Keratinocyte (primary cell): ENCODE results near the gene PLD1. TPM values are rescaled to one million over a fixed set of nuclear protein-coding genes. Genes with fewer than 3 reads are reported as not detected.

ENCODE experiments used
- DNase-seq: peaks from one replicate; pipeline ENCODE4 v3.0.0-alpha.2; 2011; ENCODE audit warnings: low read depth, missing footprints, low spot score
- FAIRE-seq: peaks from 2 replicates; lab custom pipeline; 2011; peaks lifted over from hg19 to GRCh38; lab: Jason Lieb, UNC
- H2AFZ ChIP-seq: 2 replicates; pipeline ENCODE4 v1.6.0; 2012; ENCODE audit warnings: low read length, control low read depth, inconsistent platforms; ENCODE audit not compliant: control insufficient read depth
- H3K27ac ChIP-seq: 2 replicates; pipeline ENCODE4 v1.5.1; 2011; ENCODE audit warnings: low read length; ENCODE audit not compliant: control insufficient read depth, insufficient read depth
- H3K27me3 ChIP-seq: 3 replicates; pipeline ENCODE4 v1.6.0; 2011; ENCODE audit warnings: low read length; ENCODE audit not compliant: control insufficient read depth, insufficient read depth; ENCODE audit errors: extremely low read depth
- H3K36me3 ChIP-seq, 2 experiments: 2 replicates in 1 of 2; 3 replicates in 1 of 2; pipeline ENCODE4 v1.5.1; 2011; ENCODE audit warnings: low read length in 2 of 2, mild to moderate bottlenecking in 1 of 2; ENCODE audit not compliant: control insufficient read depth in 2 of 2, insufficient read depth in 2 of 2; ENCODE audit errors: extremely low read depth in 1 of 2
- H3K4me1 ChIP-seq: 3 replicates; pipeline ENCODE4 v1.5.1; 2011; ENCODE audit warnings: low read length; ENCODE audit not compliant: control insufficient read depth, insufficient read depth; ENCODE audit errors: extremely low read depth
- H3K4me2 ChIP-seq: 3 replicates; pipeline ENCODE4 v1.6.0; 2011; ENCODE audit warnings: low read depth, low read length; ENCODE audit not compliant: control insufficient read depth, insufficient read depth; ENCODE audit errors: extremely low read depth
- H3K4me3 ChIP-seq, 3 experiments: fragments of 200-600 bp in 1 of 3; sonication (generic) in 1 of 3; 2 replicates in 2 of 3; 3 replicates in 1 of 3; pipeline ENCODE4 v1.5.1; 2011 to 2016; ENCODE audit warnings: low read length in 3 of 3, mild to moderate bottlenecking in 3 of 3, control low read depth in 2 of 3, inconsistent platforms in 1 of 3, low read depth in 1 of 3, mixed read lengths in 1 of 3, mixed run types in 1 of 3, moderate library complexity in 1 of 3; ENCODE audit not compliant: control insufficient read depth in 2 of 3, insufficient read depth in 2 of 3; ENCODE audit errors: extremely low read depth in 1 of 3
- H3K79me2 ChIP-seq: 2 replicates; pipeline ENCODE4 v1.6.0; 2012; ENCODE audit warnings: low read length; ENCODE audit not compliant: control insufficient read depth, insufficient read depth
- H3K9ac ChIP-seq: 3 replicates; pipeline ENCODE4 v1.6.0; 2011; ENCODE audit warnings: low read length; ENCODE audit not compliant: control insufficient read depth, insufficient read depth; ENCODE audit errors: extremely low read depth
- H3K9me1 ChIP-seq: 3 replicates; pipeline ENCODE4 v1.6.0; 2011; ENCODE audit warnings: low read length; ENCODE audit not compliant: control insufficient read depth, insufficient read depth; ENCODE audit errors: extremely low read depth
- H3K9me3 ChIP-seq: 2 replicates; pipeline ENCODE4 v1.5.1; 2012; ENCODE audit warnings: low read depth, low read length; ENCODE audit not compliant: control insufficient read depth
- H4K20me1 ChIP-seq: 3 replicates; pipeline ENCODE4 v1.6.0; 2011; ENCODE audit warnings: low read length; ENCODE audit not compliant: control insufficient read depth, insufficient read depth; ENCODE audit errors: extremely low read depth
- EZH2 ChIP-seq: IDR thresholded peaks from one replicate; pipeline ENCODE4 v1.6.1; 2012; ENCODE audit warnings: inconsistent platforms, mild to moderate bottlenecking, low read length, moderate library complexity
- dilution Hi-C: fragments of 300-500 bp; cut with MboI; formaldehyde crosslinking; loops from one replicate; pipeline ENCODE4 v1.7.0; 2020; ENCODE audit warnings: low sequenced_read_pairs; ENCODE audit not compliant: extremely low pct_ligation_motif_present
- polyA plus RNA-seq, 5 experiments: library from polyadenylated mRNA; depleted of rRNA in 3 of 5; stranded (reverse) in 3 of 5; stranded (forward) in 1 of 5; unstranded in 1 of 5; fragments of >200 nt; gene quantifications; 1 replicate in 1 of 5; 2 replicates in 3 of 5; 3 replicates in 1 of 5; pipeline versions ENCODE4 v1.2.1 to v1.2.3, GENCODE V29; 2011 to 2012; ENCODE audit warnings: missing spikeins in 2 of 5, low read depth in 1 of 5, low replicate concordance in 1 of 5
- TF ChIP-seq, protein P1 (sequence below), 3 experiments: IDR thresholded peaks in 1 of 3; conservative IDR thresholded peaks in 1 of 3; optimal IDR thresholded peaks in 1 of 3; 2 replicates in 2 of 3; 3 replicates in 1 of 3; pipeline versions ENCODE3 to v1.5.1; 2011; ENCODE audit warnings: low read length in 3 of 3, mild to moderate bottlenecking in 3 of 3, moderate library complexity in 2 of 3, control low read depth in 1 of 3, inconsistent platforms in 1 of 3; ENCODE audit not compliant: insufficient read depth in 2 of 3; ENCODE audit errors: extremely low read depth in 1 of 3

Gene PLD1
- polyA plus RNA-seq, 1 donor (not counting 4 experiments of a cell fraction or from before 2014, with no cell fraction given), result 14.7 TPM

DNA sequence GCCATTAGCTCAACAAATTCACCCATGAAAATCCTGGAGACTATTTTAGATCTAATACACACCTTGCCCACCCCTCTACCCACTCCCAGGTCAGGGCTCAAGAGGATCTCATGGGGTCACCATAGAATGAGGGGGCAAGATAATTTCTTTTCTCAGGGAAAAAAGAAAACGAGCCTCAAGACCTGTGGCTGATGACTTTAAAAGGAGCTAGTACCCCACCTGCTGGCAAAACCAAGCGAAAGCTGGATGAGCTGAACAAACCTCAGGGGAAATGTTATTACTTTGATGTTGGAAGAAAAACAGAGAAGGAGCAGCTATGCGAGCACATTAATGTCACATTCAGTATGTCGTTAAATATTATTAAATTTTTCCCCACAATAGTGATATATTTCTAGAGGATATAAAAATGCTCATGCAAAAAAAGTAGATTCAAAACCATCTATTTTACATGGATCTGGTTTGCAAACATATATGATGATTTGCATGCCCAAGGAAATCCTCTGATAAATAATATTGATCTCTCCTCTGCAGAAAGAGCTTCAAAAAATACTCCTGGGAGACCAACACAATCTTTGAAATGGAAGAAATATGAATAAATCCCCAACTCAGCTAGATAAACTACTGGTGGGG is 37.7 kb downstream of the PLD1 start:
- DNase-seq (no peak), FAIRE-seq (peak; percentile 43)
- Histone ChIP-seq H3K9ac (peak overlapping the region; percentile 9), H3K9me1 (no peaks in the 10 kb centered on the region), H3K79me2 (no peaks in the 10 kb centered on the region), H3K9me3 (no peaks in the 10 kb centered on the region), H2AFZ (no peak overlapping the region), H3K27me3 (no peaks in the 10 kb centered on the region), H3K36me3 (no peaks in the 10 kb centered on the region), H3K4me3 (no peak overlapping the region), H3K27ac (peak overlapping the region; percentile 66), H4K20me1 (no peaks in the 10 kb centered on the region), H3K4me2 (no peak overlapping the region), H3K4me1 (peaks cover 17% of the 10 kb centered on the region)
- TF ChIP-seq, protein P1, sequence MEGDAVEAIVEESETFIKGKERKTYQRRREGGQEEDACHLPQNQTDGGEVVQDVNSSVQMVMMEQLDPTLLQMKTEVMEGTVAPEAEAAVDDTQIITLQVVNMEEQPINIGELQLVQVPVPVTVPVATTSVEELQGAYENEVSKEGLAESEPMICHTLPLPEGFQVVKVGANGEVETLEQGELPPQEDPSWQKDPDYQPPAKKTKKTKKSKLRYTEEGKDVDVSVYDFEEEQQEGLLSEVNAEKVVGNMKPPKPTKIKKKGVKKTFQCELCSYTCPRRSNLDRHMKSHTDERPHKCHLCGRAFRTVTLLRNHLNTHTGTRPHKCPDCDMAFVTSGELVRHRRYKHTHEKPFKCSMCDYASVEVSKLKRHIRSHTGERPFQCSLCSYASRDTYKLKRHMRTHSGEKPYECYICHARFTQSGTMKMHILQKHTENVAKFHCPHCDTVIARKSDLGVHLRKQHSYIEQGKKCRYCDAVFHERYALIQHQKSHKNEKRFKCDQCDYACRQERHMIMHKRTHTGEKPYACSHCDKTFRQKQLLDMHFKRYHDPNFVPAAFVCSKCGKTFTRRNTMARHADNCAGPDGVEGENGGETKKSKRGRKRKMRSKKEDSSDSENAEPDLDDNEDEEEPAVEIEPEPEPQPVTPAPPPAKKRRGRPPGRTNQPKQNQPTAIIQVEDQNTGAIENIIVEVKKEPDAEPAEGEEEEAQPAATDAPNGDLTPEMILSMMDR (optimal IDR thresholded peaks at IDR 0.05 in 1 of 3, IDR thresholded peaks at IDR 0.05 in 1 of 3, conservative IDR thresholded peaks at IDR 0.05 in 1 of 3; ENCODE audit: extremely low read depth in 1 of 3, insufficient read depth in 2 of 3, low read length in 3 of 3), result peak; percentile 60 to 77 (median 67)
- no peak for TF ChIP-seq EZH2
- dilution Hi-C loops, result no loop called here

- H3K36me3 ChIP-seq, result no peaks in the 10 kb centered on the region
- peaks cover 11% of the 10 kb centered on the region for H3K4me1 ChIP-seq
- peak overlapping the region; percentile 40 to 63 (median 40) for H3K4me3 ChIP-seq
- TF ChIP-seq EZH2, result no peak
- TF ChIP-seq, protein P1 (optimal IDR thresholded peaks at IDR 0.05 in 1 of 3, IDR thresholded peaks at IDR 0.05 in 1 of 3, conservative IDR thresholded peaks at IDR 0.05 in 1 of 3; ENCODE audit: extremely low read depth in 1 of 3, insufficient read depth in 2 of 3, low read length in 3 of 3), result no peak
- peak overlapping the region; percentile 56 for H2AFZ ChIP-seq
- H3K9ac ChIP-seq, result peak overlapping the region; percentile 63
- H3K9me1 ChIP-seq, result no peaks in the 10 kb centered on the region
- DNase-seq, result no peak
- H3K9me3 ChIP-seq, result no peaks in the 10 kb centered on the region
- H3K27ac ChIP-seq, result peak overlapping the region; percentile 66
- no peaks in the 10 kb centered on the region for H4K20me1 ChIP-seq
- H3K27me3 ChIP-seq, result no peaks in the 10 kb centered on the region
- FAIRE-seq, result peak; percentile 89
- dilution Hi-C loops, result no loop called here
- peak overlapping the region; percentile 84 for H3K4me2 ChIP-seq
- H3K79me2 ChIP-seq, result no peaks in the 10 kb centered on the region
Observed at GRCh38 chr3:171770689-171771620, 39.3 kb downstream of the PLD1 start.
